K562 (cell line): ENCODE results near the gene HSDL1. TPM values are rescaled to one million over a fixed set of nuclear protein-coding genes. Genes with fewer than 3 reads are reported as not detected.

Experiments used
- ATF7 ChIP-seq: fragments of 450-650 bp; IDR thresholded peaks from 2 replicates; pipeline ENCODE4 v1.7.1; 2014; ENCODE audit warnings: mild to moderate bottlenecking, moderate library complexity
- CLOCK ChIP-seq: fragments of 250-450 bp; sonication (Bioruptor Pico); IDR thresholded peaks from 2 replicates; pipeline ENCODE4 v1.4.0; 2020; ENCODE audit warnings: mild to moderate bottlenecking, moderate library complexity, borderline replicate concordance
- DIDO1 ChIP-seq: fragments of 450-650 bp; IDR thresholded peaks from 2 replicates; pipeline ENCODE4 v1.6.1; 2016; ENCODE audit warnings: low read depth, missing biosample characterization, missing genetic modification characterization
- E2F1 ChIP-seq: sonication (generic); formaldehyde crosslinking; IDR thresholded peaks from 2 replicates; pipeline ENCODE4 v1.8.1; 2023; ENCODE audit warnings: mild to moderate bottlenecking, missing genetic modification reagents, moderate library complexity
- FOXK1 ChIP-seq: sonication (generic); formaldehyde crosslinking; IDR thresholded peaks from 2 replicates; pipeline ENCODE4 v1.8.0; 2022; ENCODE audit warnings: missing genetic modification reagents, mild to moderate bottlenecking, borderline replicate concordance
- GABPA ChIP-seq: fragments of 200-800 bp; sonication (Bioruptor generic); conservative IDR thresholded peaks from 2 replicates; pipeline ENCODE4 v1.6.1; 2016; ENCODE audit warnings: low read depth, missing genetic modification characterization, missing compliant biosample characterization
- HDAC1 ChIP-seq, 2 experiments: fragments of 450-650 bp; IDR thresholded peaks; 2 replicates each; pipeline ENCODE4 v1.6.1; 2016 to 2017; ENCODE audit warnings: inconsistent platforms in 1 of 2, mild to moderate bottlenecking in 1 of 2, moderate library complexity in 1 of 2
- HDAC8 ChIP-seq: fragments of 450-650 bp; IDR thresholded peaks from 2 replicates; pipeline ENCODE4 v1.6.1; 2016; ENCODE audit warnings: mild to moderate bottlenecking, missing genetic modification characterization, moderate library complexity, missing compliant biosample characterization
- KLF6 ChIP-seq: fragments of 250-450 bp; sonication (Bioruptor Pico); IDR thresholded peaks from 2 replicates; pipeline ENCODE4 v1.4.0; 2020; ENCODE audit warnings: mild to moderate bottlenecking, moderate library complexity, borderline replicate concordance
- L3MBTL2 ChIP-seq: fragments of 450-650 bp; IDR thresholded peaks from 2 replicates; pipeline ENCODE4 v1.6.1; 2016; ENCODE audit warnings: mild to moderate bottlenecking, moderate library complexity
- NR2C2 ChIP-seq, 2 experiments: fragments of 200-800 bp in 1 of 2; sonication (Bioruptor generic) in 1 of 2; sonication (generic) in 1 of 2; formaldehyde crosslinking in 1 of 2; IDR thresholded peaks; 2 replicates each; pipeline versions ENCODE4 v1.6.1 to v1.8.0; 2016 to 2022; ENCODE audit warnings: mild to moderate bottlenecking in 1 of 2, missing compliant biosample characterization in 1 of 2, missing genetic modification characterization in 1 of 2, missing genetic modification reagents in 1 of 2
- PTRF ChIP-seq: fragments of 450-650 bp; IDR thresholded peaks from 2 replicates; pipeline ENCODE4 v1.6.1; 2016; ENCODE audit warnings: mild to moderate bottlenecking, missing genetic modification characterization, missing compliant biosample characterization
- RBFOX2 ChIP-seq: fragments of 200-400 bp; formaldehyde crosslinking; IDR thresholded peaks from 2 replicates; pipeline ENCODE4 v1.6.1; 2017; ENCODE audit warnings: low read depth, mild to moderate bottlenecking, low read length, moderate library complexity
- SP1 ChIP-seq: sonication (generic); formaldehyde crosslinking; IDR thresholded peaks from 2 replicates; pipeline ENCODE4 v1.8.1; 2022; ENCODE audit warnings: mild to moderate bottlenecking, missing genetic modification reagents
- TBP ChIP-seq: optimal IDR thresholded peaks from 2 replicates; pipeline ENCODE3; 2011; ENCODE audit warnings: low read depth, low read length, improper control_type of control experiment
- TEAD2 ChIP-seq: fragments of 450-650 bp; IDR thresholded peaks from 2 replicates; pipeline ENCODE4 v1.6.1; 2016; ENCODE audit warnings: missing genetic modification characterization, control low read depth, missing compliant biosample characterization
- USF1 ChIP-seq: sonication (generic); formaldehyde crosslinking; IDR thresholded peaks from 2 replicates; pipeline ENCODE4 v1.9.0; 2022; ENCODE audit warnings: mild to moderate bottlenecking, missing genetic modification reagents
- ZBTB11 ChIP-seq, 3 experiments: fragments of 200-800 bp in 1 of 3; fragments of 250-450 bp in 1 of 3; fragments of 450-650 bp in 1 of 3; sonication (Bioruptor Pico) in 1 of 3; sonication (Bioruptor generic) in 1 of 3; formaldehyde crosslinking in 1 of 3; IDR thresholded peaks; 2 replicates each; pipeline versions ENCODE4 v1.6.1 to v1.8.0; 2016 to 2022; ENCODE audit warnings: mild to moderate bottlenecking in 2 of 3, missing genetic modification characterization in 2 of 3, missing compliant biosample characterization in 1 of 3, moderate library complexity in 1 of 3
- polyA plus RNA-seq, 8 experiments: library from polyadenylated mRNA; depleted of rRNA in 4 of 8; stranded (reverse) in 5 of 8; unstranded in 3 of 8; fragments of >200 nt; fragmentation: Nextera tagmentation in 2 of 8; fragmentation: Illumina TruSeq in 1 of 8; extraction: Ambion mirVana in 2 of 8; extraction: Trizol in 1 of 8; gene quantifications; 2 replicates each; pipeline versions ENCODE4 v1.2.1 to v1.2.3, GENCODE V29; 2011 to 2014; ENCODE audit warnings: inconsistent platforms in 1 of 8, missing spikeins in 1 of 8
- total RNA-seq, 7 experiments: library from RNA; depleted of rRNA in 6 of 7; stranded (reverse); fragments of >200 nt in 6 of 7; fragmentation: Illumina TruSeq in 2 of 7; extraction: Trizol in 2 of 7; gene quantifications; 2 replicates each; pipeline versions ENCODE4 v1.2.1 to v1.2.3, GENCODE V29; 2011 to 2021; ENCODE audit warnings: low replicate concordance in 1 of 7

HSDL1 gene
- total and polyA plus RNA-seq, 9 of the 15 experiments (the other 6 are each of a cell fraction or from before 2014, with no cell fraction given), result 14.8 to 41.2 (median 27.7) TPM

GRCh38 chr16:84144859-84145639 lies at the start of gene HSDL1, which contains the start of gene DNAAF1 (continued):
- TF ChIP-seq USF1, result peak; percentile 88
- TF ChIP-seq GABPA (tag), result 0 out of 2 replicates have a peak, but pooled peaks have one; percentile 27
- TF ChIP-seq CLOCK (CRISPR knock-in tag), result no peak
- TF ChIP-seq TBP, result peak; percentile 14
- TF ChIP-seq FOXK1 (CRISPR knock-in tag), result peak; percentile 70; the same call in 1 of the 2 replicates
- TF ChIP-seq HDAC8 (tag), result 0 out of 2 replicates have a peak, but pooled peaks have one; percentile 28
- TF ChIP-seq NR2C2 (CRISPR knock-in tag; IDR thresholded peaks at IDR 0.05), result no peak
- TF ChIP-seq NR2C2 (tag; IDR thresholded peaks at IDR 0.05), result peak; percentile 77
- TF ChIP-seq L3MBTL2, result peak; percentile 43; the same call in 1 of the 2 replicates
- no peak for TF ChIP-seq ZBTB11 (CRISPR knock-in tag; IDR thresholded peaks at IDR 0.05)
- TF ChIP-seq ATF7, result peak; percentile 45; the same call in 1 of the 2 replicates
- TF ChIP-seq SP1 (CRISPR knock-in tag), result 0 out of 2 replicates have a peak, but pooled peaks have one; percentile 19
- no peak for TF ChIP-seq KLF6 (CRISPR knock-in tag)
- TF ChIP-seq E2F1 (CRISPR knock-in tag), result no peak
- no peak for TF ChIP-seq PTRF
- TF ChIP-seq TEAD2 (tag), result no peak
- peak; percentile 14 to 98; a peak in 2 of 4 replicates for TF ChIP-seq HDAC1 (IDR thresholded peaks at IDR 0.05)
- no peak for TF ChIP-seq DIDO1
- TF ChIP-seq RBFOX2, result peak; percentile 62
